HepG2 (cell line): ENCODE measurements around the gene ZNRD2. TPM values are rescaled to one million over a fixed set of nuclear protein-coding genes. Genes with fewer than 3 reads are reported as not detected.

ENCODE experiments used
- ATF1 ChIP-seq: IDR thresholded peaks from 2 replicates; pipeline ENCODE4 v1.6.1; 2016; ENCODE audit warnings: mild to moderate bottlenecking, control low read depth
- ATF7-NPFF ChIP-seq: sonication (generic); formaldehyde crosslinking; IDR thresholded peaks from 2 replicates; pipeline ENCODE4 v1.8.1; 2023; ENCODE audit warnings: mild to moderate bottlenecking, low read depth, missing genetic modification reagents, moderate library complexity
- BRCA1 ChIP-seq: sonication (generic); formaldehyde crosslinking; IDR thresholded peaks from 2 replicates; pipeline ENCODE4 v1.4.0; 2020; ENCODE audit warnings: missing genetic modification reagents
- DRAP1 ChIP-seq: IDR thresholded peaks from 2 replicates; pipeline ENCODE4 v1.6.1; 2016; ENCODE audit warnings: missing genetic modification reagents, missing compliant biosample characterization
- ELF3 ChIP-seq: IDR thresholded peaks from 2 replicates; pipeline ENCODE4 v1.6.1; 2016; ENCODE audit warnings: missing genetic modification reagents, missing compliant biosample characterization
- ERF ChIP-seq: IDR thresholded peaks from 2 replicates; pipeline ENCODE4 v1.6.1; 2018; ENCODE audit warnings: missing biosample characterization, missing genetic modification reagents
- FOXM1 ChIP-seq: sonication (generic); formaldehyde crosslinking; IDR thresholded peaks from 2 replicates; pipeline ENCODE4 v1.5.0; 2020; ENCODE audit warnings: missing genetic modification reagents
- RBM22 ChIP-seq: fragments of 200-400 bp; formaldehyde crosslinking; optimal IDR thresholded peaks from 2 replicates; pipeline ENCODE3; 2017; ENCODE audit warnings: mild to moderate bottlenecking, low read length, moderate library complexity
- TCF7L2 ChIP-seq: IDR thresholded peaks from 2 replicates; pipeline ENCODE4 v1.6.1; 2011; ENCODE audit warnings: mild to moderate bottlenecking, low read depth, low read length, moderate library complexity
- ZBED4 ChIP-seq: sonication (generic); formaldehyde crosslinking; IDR thresholded peaks from 2 replicates; pipeline ENCODE4 v1.4.0; 2020; ENCODE audit warnings: missing genetic modification reagents, borderline replicate concordance
- ZBTB46 ChIP-seq: sonication (generic); formaldehyde crosslinking; IDR thresholded peaks from 2 replicates; pipeline ENCODE4 v1.4.0; 2020; ENCODE audit warnings: mild to moderate bottlenecking, missing genetic modification reagents, borderline replicate concordance
- ZNF333 ChIP-seq: sonication (generic); formaldehyde crosslinking; IDR thresholded peaks from 2 replicates; pipeline ENCODE4 v1.4.0; 2020; ENCODE audit warnings: mild to moderate bottlenecking, missing genetic modification reagents, borderline replicate concordance
- ZNF468 ChIP-seq: sonication (generic); formaldehyde crosslinking; IDR thresholded peaks from 2 replicates; pipeline ENCODE4 v1.8.0; 2022; ENCODE audit warnings: mild to moderate bottlenecking, moderate library complexity, missing genetic modification reagents
- ZNF552 ChIP-seq: sonication (generic); formaldehyde crosslinking; IDR thresholded peaks from 2 replicates; pipeline ENCODE4 v1.9.0; 2022; ENCODE audit warnings: missing genetic modification reagents, mild to moderate bottlenecking, borderline replicate concordance
- ZNF749 ChIP-seq: sonication (generic); formaldehyde crosslinking; IDR thresholded peaks from 2 replicates; pipeline ENCODE4 v1.8.0; 2022; ENCODE audit warnings: mild to moderate bottlenecking, missing genetic modification reagents, moderate library complexity, borderline replicate concordance
- ZSCAN22 ChIP-seq: sonication (generic); formaldehyde crosslinking; IDR thresholded peaks from 2 replicates; pipeline ENCODE4 v1.4.0; 2020; ENCODE audit warnings: mild to moderate bottlenecking, missing genetic modification reagents
- polyA plus RNA-seq, 8 experiments: library from polyadenylated mRNA; depleted of rRNA in 3 of 8; stranded (reverse) in 7 of 8; unstranded in 1 of 8; fragments of >200 nt; fragmentation: Illumina TruSeq in 4 of 8; extraction: Trizol in 4 of 8; gene quantifications; 2 replicates each; pipeline versions ENCODE4 v1.2.1 to v1.2.3, GENCODE V29; 2011 to 2016; ENCODE audit warnings: low read depth in 4 of 8, missing spikeins in 1 of 8, mixed read lengths in 1 of 8; ENCODE audit not compliant: insufficient read depth in 1 of 8
- total RNA-seq, 5 experiments: library from RNA; depleted of rRNA; stranded (reverse); fragments of >200 nt; fragmentation: Illumina TruSeq; extraction: Trizol; gene quantifications; 2 replicates each; pipeline ENCODE4 v1.2.3, GENCODE V29; 2016; ENCODE audit warnings: low read depth in 1 of 5
- TF ChIP-seq, protein P1 (sequence below): sonication (generic); formaldehyde crosslinking; IDR thresholded peaks from 2 replicates; pipeline ENCODE4 v1.4.0; 2020; ENCODE audit warnings: mild to moderate bottlenecking, low read depth, missing genetic modification reagents
- TF ChIP-seq, protein P2 (sequence below): IDR thresholded peaks from 2 replicates; pipeline ENCODE4 v1.4.0; 2020; ENCODE audit warnings: mild to moderate bottlenecking, missing genetic modification reagents
- TF ChIP-seq, protein P3 (sequence below): sonication (generic); formaldehyde crosslinking; IDR thresholded peaks from 2 replicates; pipeline ENCODE4 v1.4.0; 2020; ENCODE audit warnings: mild to moderate bottlenecking, missing genetic modification reagents

Gene ZNRD2
- total and polyA plus RNA-seq, 2 of the 13 experiments (the other 11 are each of a cell fraction or from before 2014, with no cell fraction given), result 29.2 to 34.0 TPM

GRCh38 chr11:65616575-65617001, 46.3 kb downstream of the ZNRD2 start (continued):
- no peak for TF ChIP-seq FOXM1 (CRISPR knock-in tag)
- TF ChIP-seq RBM22, result peak; percentile 99
- no peak for TF ChIP-seq ZSCAN22
- TF ChIP-seq DRAP1 (CRISPR knock-in tag), result no peak
- TF ChIP-seq ATF1 (CRISPR knock-in tag), result no peak
- no peak for TF ChIP-seq BRCA1
- no peak for TF ChIP-seq TCF7L2
- TF ChIP-seq ZNF333 (CRISPR knock-in tag), result no peak
- TF ChIP-seq ZNF749, result no peak
- TF ChIP-seq, protein P1, sequence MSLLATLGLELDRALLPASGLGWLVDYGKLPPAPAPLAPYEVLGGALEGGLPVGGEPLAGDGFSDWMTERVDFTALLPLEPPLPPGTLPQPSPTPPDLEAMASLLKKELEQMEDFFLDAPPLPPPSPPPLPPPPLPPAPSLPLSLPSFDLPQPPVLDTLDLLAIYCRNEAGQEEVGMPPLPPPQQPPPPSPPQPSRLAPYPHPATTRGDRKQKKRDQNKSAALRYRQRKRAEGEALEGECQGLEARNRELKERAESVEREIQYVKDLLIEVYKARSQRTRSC (CRISPR knock-in tag), result no peak
- TF ChIP-seq ATF7-NPFF, result no peak
- TF ChIP-seq, protein P2, sequence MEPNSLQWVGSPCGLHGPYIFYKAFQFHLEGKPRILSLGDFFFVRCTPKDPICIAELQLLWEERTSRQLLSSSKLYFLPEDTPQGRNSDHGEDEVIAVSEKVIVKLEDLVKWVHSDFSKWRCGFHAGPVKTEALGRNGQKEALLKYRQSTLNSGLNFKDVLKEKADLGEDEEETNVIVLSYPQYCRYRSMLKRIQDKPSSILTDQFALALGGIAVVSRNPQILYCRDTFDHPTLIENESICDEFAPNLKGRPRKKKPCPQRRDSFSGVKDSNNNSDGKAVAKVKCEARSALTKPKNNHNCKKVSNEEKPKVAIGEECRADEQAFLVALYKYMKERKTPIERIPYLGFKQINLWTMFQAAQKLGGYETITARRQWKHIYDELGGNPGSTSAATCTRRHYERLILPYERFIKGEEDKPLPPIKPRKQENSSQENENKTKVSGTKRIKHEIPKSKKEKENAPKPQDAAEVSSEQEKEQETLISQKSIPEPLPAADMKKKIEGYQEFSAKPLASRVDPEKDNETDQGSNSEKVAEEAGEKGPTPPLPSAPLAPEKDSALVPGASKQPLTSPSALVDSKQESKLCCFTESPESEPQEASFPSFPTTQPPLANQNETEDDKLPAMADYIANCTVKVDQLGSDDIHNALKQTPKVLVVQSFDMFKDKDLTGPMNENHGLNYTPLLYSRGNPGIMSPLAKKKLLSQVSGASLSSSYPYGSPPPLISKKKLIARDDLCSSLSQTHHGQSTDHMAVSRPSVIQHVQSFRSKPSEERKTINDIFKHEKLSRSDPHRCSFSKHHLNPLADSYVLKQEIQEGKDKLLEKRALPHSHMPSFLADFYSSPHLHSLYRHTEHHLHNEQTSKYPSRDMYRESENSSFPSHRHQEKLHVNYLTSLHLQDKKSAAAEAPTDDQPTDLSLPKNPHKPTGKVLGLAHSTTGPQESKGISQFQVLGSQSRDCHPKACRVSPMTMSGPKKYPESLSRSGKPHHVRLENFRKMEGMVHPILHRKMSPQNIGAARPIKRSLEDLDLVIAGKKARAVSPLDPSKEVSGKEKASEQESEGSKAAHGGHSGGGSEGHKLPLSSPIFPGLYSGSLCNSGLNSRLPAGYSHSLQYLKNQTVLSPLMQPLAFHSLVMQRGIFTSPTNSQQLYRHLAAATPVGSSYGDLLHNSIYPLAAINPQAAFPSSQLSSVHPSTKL (CRISPR knock-in tag), result peak; percentile 55
- TF ChIP-seq ERF (CRISPR knock-in tag), result no peak; the same call in 1 of the 2 replicates
- TF ChIP-seq ELF3, result no peak
- no peak for TF ChIP-seq ZNF552
- TF ChIP-seq ZNF468 (CRISPR knock-in tag), result no peak
- TF ChIP-seq ZBED4 (CRISPR knock-in tag), result peak; percentile 25; the same call in 1 of the 2 replicates
- TF ChIP-seq ZBTB46 (CRISPR knock-in tag), result no peak
- TF ChIP-seq, protein P3, sequence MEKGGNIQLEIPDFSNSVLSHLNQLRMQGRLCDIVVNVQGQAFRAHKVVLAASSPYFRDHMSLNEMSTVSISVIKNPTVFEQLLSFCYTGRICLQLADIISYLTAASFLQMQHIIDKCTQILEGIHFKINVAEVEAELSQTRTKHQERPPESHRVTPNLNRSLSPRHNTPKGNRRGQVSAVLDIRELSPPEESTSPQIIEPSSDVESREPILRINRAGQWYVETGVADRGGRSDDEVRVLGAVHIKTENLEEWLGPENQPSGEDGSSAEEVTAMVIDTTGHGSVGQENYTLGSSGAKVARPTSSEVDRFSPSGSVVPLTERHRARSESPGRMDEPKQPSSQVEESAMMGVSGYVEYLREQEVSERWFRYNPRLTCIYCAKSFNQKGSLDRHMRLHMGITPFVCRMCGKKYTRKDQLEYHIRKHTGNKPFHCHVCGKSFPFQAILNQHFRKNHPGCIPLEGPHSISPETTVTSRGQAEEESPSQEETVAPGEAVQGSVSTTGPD, result no peak
